Measurements from ENCODE around the gene CASZ1. TPM values are rescaled to one million over a fixed set of nuclear protein-coding genes. Genes with fewer than 3 reads are reported as not detected.

CASZ1 gene
- total and polyA plus RNA-seq, 9 of the 15 experiments (the other 6 are each of a cell fraction or from before 2014, with no cell fraction given), result 0.01 to 4.0 (median 0.76) TPM; not detected in 1

DNA sequence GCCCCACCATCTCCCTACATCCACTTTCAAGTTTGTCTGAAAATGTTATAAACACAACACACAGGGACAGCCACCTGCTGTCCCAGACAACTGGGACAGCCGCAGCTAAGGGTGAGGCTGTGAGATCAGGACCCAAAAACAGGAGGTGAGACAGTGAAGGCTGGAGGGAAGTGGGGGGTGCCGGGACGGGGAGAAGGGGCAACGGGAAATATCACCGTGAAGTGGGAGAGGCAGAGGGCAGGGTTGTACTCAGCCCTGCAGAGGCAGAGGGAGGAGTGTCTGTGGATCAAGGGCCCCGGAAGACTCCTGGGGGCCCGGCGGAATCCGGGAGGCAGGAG is 114.4 kb downstream of the CASZ1 start:
- Histone ChIP-seq H3K9ac (ENCODE audit: insufficient read depth in 1 of 2, low read depth in 2 of 2, low read length in 2 of 2) (no peak overlapping the region), H3K27me3 (ENCODE audit: control insufficient read depth in 2 of 2, insufficient read depth in 2 of 2, low read length in 2 of 2) (peaks cover 25 to 59% of the 10 kb centered on the region in 2 experiments; a peak in 4 of 5 replicates), H3K9me3 (replicated peaks; ENCODE audit: control insufficient read depth, insufficient read depth, low read depth, low read length) (no peaks in the 10 kb centered on the region), H3K9me1 (ENCODE audit: control insufficient read depth, insufficient read depth, low read length) (no peaks in the 10 kb centered on the region), H2AFZ (ENCODE audit: low read depth, low read length) (no peak overlapping the region), H3K36me3 (ENCODE audit: control insufficient read depth, insufficient read depth, low read length) (no peaks in the 10 kb centered on the region), H3K79me2 (ENCODE audit: control insufficient read depth, insufficient read depth, low read length) (no peaks in the 10 kb centered on the region), H3K4me2 (ENCODE audit: insufficient read depth, low read length) (no peak overlapping the region), H4K20me1 (replicated peaks; ENCODE audit: control insufficient read depth, insufficient read depth, low read length) (peaks cover 32% of the 10 kb centered on the region), H3K4me1 (replicated peaks in 1 of 2; ENCODE audit: control insufficient read depth in 2 of 2, insufficient read depth in 2 of 2, low read length in 2 of 2) (peaks cover 6 to 50% of the 10 kb centered on the region in 2 experiments; a peak in 3 of 5 replicates), H3K4me3 (no peak overlapping the region), H3K27ac (ENCODE audit: extremely low read depth, low read depth, low read length) (no peak overlapping the region)
- in situ Hi-C loops (cut with MboI) (no loop called here), intact Hi-C loops (cut with micrococcal nuclease) (no loop called here)
- WGBS (ENCODE audit: insufficient coverage, low coverage, missing lambda C conversion rate), result 8% methylated on average over 9 of the region's 9 CpGs
- TF ChIP-seq GTF2F1 (IDR thresholded peaks at IDR 0.05; ENCODE audit: low read depth, low read length), result no peak
- ChIA-PET CTCF (ENCODE audit: low intra/inter-chr PET ratio) (no interaction called here), POLR2A (interaction anchor here (1.2 kb wide), 1 partner anchor 16 kb away, joined by 4 read pairs; no protein-coding TSS in a partner anchor)
- DNase-seq (ENCODE audit: extremely low read depth in 1 of 4, low spot score in 3 of 4) (no peak), ATAC-seq (no peak), FAIRE-seq (no peak)
- BruUV-seq (replicated peaks), result no TSS peak

- Histone ChIP-seq H3K36me3 (ENCODE audit: control insufficient read depth, insufficient read depth, low read length) (no peaks in the 10 kb centered on the region), H4K20me1 (replicated peaks; ENCODE audit: control insufficient read depth, insufficient read depth, low read length) (peaks cover 32% of the 10 kb centered on the region), H3K27me3 (ENCODE audit: control insufficient read depth in 2 of 2, insufficient read depth in 2 of 2, low read length in 2 of 2) (peaks cover 25 to 64% of the 10 kb centered on the region in 2 experiments; a peak in 4 of 5 replicates), H2AFZ (ENCODE audit: low read depth, low read length) (no peak overlapping the region), H3K4me1 (replicated peaks in 1 of 2; ENCODE audit: control insufficient read depth in 2 of 2, insufficient read depth in 2 of 2, low read length in 2 of 2) (peaks cover 6 to 52% of the 10 kb centered on the region in 2 experiments; a peak in 3 of 5 replicates), H3K9me1 (ENCODE audit: control insufficient read depth, insufficient read depth, low read length) (no peaks in the 10 kb centered on the region), H3K4me3 (no peak overlapping the region), H3K9ac (ENCODE audit: insufficient read depth in 1 of 2, low read depth in 2 of 2, low read length in 2 of 2) (no peak overlapping the region), H3K79me2 (ENCODE audit: control insufficient read depth, insufficient read depth, low read length) (no peaks in the 10 kb centered on the region), H3K27ac (ENCODE audit: extremely low read depth, low read depth, low read length) (no peak overlapping the region), H3K4me2 (ENCODE audit: insufficient read depth, low read length) (no peak overlapping the region), H3K9me3 (replicated peaks; ENCODE audit: control insufficient read depth, insufficient read depth, low read depth, low read length) (no peaks in the 10 kb centered on the region)
- in situ Hi-C loops (cut with MboI) (no loop called here), intact Hi-C loops (cut with micrococcal nuclease) (no loop called here)
- ATAC-seq (no peak), DNase-seq (ENCODE audit: extremely low read depth in 1 of 4, low spot score in 3 of 4) (no peak), FAIRE-seq (no peak)
- no peak for TF ChIP-seq SRF (CRISPR knock-in tag; IDR thresholded peaks at IDR 0.05)
- TF ChIP-seq TCF7 (IDR thresholded peaks at IDR 0.05; ENCODE audit: borderline replicate concordance), result no peak
- no peak for TF ChIP-seq STAT5B (CRISPR knock-in tag; IDR thresholded peaks at IDR 0.05)
- no peak for TF ChIP-seq ZC3H11A (IDR thresholded peaks at IDR 0.05; ENCODE audit: low read depth, low read length)
- BruUV-seq (replicated peaks), result no TSS peak
- ChIA-PET CTCF (ENCODE audit: low intra/inter-chr PET ratio) (no interaction called here), POLR2A (interaction anchor here (0.8 to 1.2 kb wide), 2 partner anchors 8 to 16 kb away, joined by 4 read pairs; no protein-coding TSS in a partner anchor)
- WGBS (ENCODE audit: insufficient coverage, low coverage, missing lambda C conversion rate), result 33% methylated on average over 17 of the region's 18 CpGs
These were observed 114.9 kb downstream of the CASZ1 start for GRCh38 chr1:10681296-10682107.
